ENCODE results near the gene ASPA.
"Not testable (repeated sequence)": the region's sequence is repeated elsewhere in the genome, so short reads cannot be mapped to it uniquely, and the experiment has no call there.

ASPA gene

GRCh38 chr17:3475812-3476610, at the start of gene ASPA:
Gene ASPA (plus strand): TSS chr17:3475997. CDS start chr17:3476160, 163 bp downstream.
- Mint-ChIP-seq H3K4me1 (peaks cover 6% of the 10 kb centered on the region), H3K27me3 (peaks cover 6% of the 10 kb centered on the region), H3K4me3 (peak within 1 kb of the TSS; percentile 42), H3K9me3 (no peaks in the 10 kb centered on the region), H3K36me3 (no peaks in the 10 kb centered on the region), H3K27ac (no peak within 1 kb of the TSS)

- peaks cover 27% of the 10 kb centered on the region for H3K27me3 Mint-ChIP-seq
- H3K4me1 Mint-ChIP-seq, H3K36me3 Mint-ChIP-seq, H3K4me3 Mint-ChIP-seq, H3K27ac Mint-ChIP-seq: not testable (repeated sequence)
- H3K9me3 Mint-ChIP-seq, result peaks cover 14% of the 10 kb centered on the region
Observed at GRCh38 chr17:3433215-3433614, 42.6 kb upstream of the ASPA start.

- H3K27me3 Mint-ChIP-seq, result peaks cover 24% of the 10 kb centered on the region
- H3K27ac Mint-ChIP-seq, result no peak within 1 kb of the TSS
- H3K9me3 Mint-ChIP-seq, result peaks cover 14% of the 10 kb centered on the region
- H3K4me1 Mint-ChIP-seq, result no peaks in the 10 kb centered on the region
- no peak within 1 kb of the TSS for H3K4me3 Mint-ChIP-seq
- H3K36me3 Mint-ChIP-seq, result no peaks in the 10 kb centered on the region
Observed at GRCh38 chr17:3433741-3434140, 42.1 kb upstream of the ASPA start, which contains the start of gene OR1E2. Gene OR1E2 (minus strand): TSS chr17:3433841. CDS start chr17:3433841, 0 bp downstream.

GRCh38 chr17:3438368-3438767, 37.4 kb upstream of the ASPA start:
- peaks cover 17% of the 10 kb centered on the region for H3K27me3 Mint-ChIP-seq
- H3K4me3 Mint-ChIP-seq, result no peak overlapping the region
- H3K36me3 Mint-ChIP-seq, result no peaks in the 10 kb centered on the region
- no peaks in the 10 kb centered on the region for H3K4me1 Mint-ChIP-seq
- H3K27ac Mint-ChIP-seq, result no peak overlapping the region
- no peaks in the 10 kb centered on the region for H3K9me3 Mint-ChIP-seq

- peaks cover 15% of the 10 kb centered on the region for H3K27me3 Mint-ChIP-seq
- no peaks in the 10 kb centered on the region for H3K9me3 Mint-ChIP-seq
- H3K4me3 Mint-ChIP-seq, result no peak overlapping the region
- H3K4me1 Mint-ChIP-seq, result no peaks in the 10 kb centered on the region
- H3K27ac Mint-ChIP-seq, result no peak overlapping the region
- no peaks in the 10 kb centered on the region for H3K36me3 Mint-ChIP-seq
Observed at GRCh38 chr17:3440451-3440850, 35.3 kb upstream of the ASPA start.

GRCh38 chr17:3447625-3448024, 28.2 kb upstream of the ASPA start:
- H3K27me3 Mint-ChIP-seq, result peaks cover 4% of the 10 kb centered on the region
- no peak overlapping the region for H3K27ac Mint-ChIP-seq
- no peak overlapping the region for H3K4me3 Mint-ChIP-seq
- no peaks in the 10 kb centered on the region for H3K9me3 Mint-ChIP-seq
- H3K36me3 Mint-ChIP-seq, result no peaks in the 10 kb centered on the region
- no peaks in the 10 kb centered on the region for H3K4me1 Mint-ChIP-seq

GRCh38 chr17:3448059-3448665, 27.6 kb upstream of the ASPA start:
- Mint-ChIP-seq H3K9me3 (no peaks in the 10 kb centered on the region), H3K27me3 (peaks cover 3% of the 10 kb centered on the region), H3K27ac (no peak overlapping the region), H3K36me3 (no peaks in the 10 kb centered on the region), H3K4me1 (no peaks in the 10 kb centered on the region), H3K4me3 (no peak overlapping the region)

- not testable (repeated sequence) for H3K4me1 Mint-ChIP-seq, H3K27ac Mint-ChIP-seq, H3K27me3 Mint-ChIP-seq, H3K9me3 Mint-ChIP-seq, H3K36me3 Mint-ChIP-seq, H3K4me3 Mint-ChIP-seq
Observed at GRCh38 chr17:3466355-3466754, 9.4 kb upstream of the ASPA start.

GRCh38 chr17:3469529-3469928, 6.3 kb upstream of the ASPA start:
- Mint-ChIP-seq H3K4me1 (no peaks in the 10 kb centered on the region), H3K4me3 (no peak overlapping the region), H3K27ac (no peak overlapping the region), H3K9me3 (no peaks in the 10 kb centered on the region), H3K27me3 (peaks cover 4% of the 10 kb centered on the region), H3K36me3 (no peaks in the 10 kb centered on the region)

- no peaks in the 10 kb centered on the region for H3K9me3 Mint-ChIP-seq
- H3K36me3 Mint-ChIP-seq, result no peaks in the 10 kb centered on the region
- no peak within 1 kb of the TSS for H3K27ac Mint-ChIP-seq
- peaks cover 4% of the 10 kb centered on the region for H3K27me3 Mint-ChIP-seq
- peaks cover 6% of the 10 kb centered on the region for H3K4me1 Mint-ChIP-seq
- H3K4me3 Mint-ChIP-seq, result no peak within 1 kb of the TSS
Observed at GRCh38 chr17:3471599-3471998, 4.2 kb upstream of the ASPA start, which contains the start of gene SPATA22. Gene SPATA22 (minus strand): TSS chr17:3471819. CDS start chr17:3469325, 2,494 bp downstream.

- H3K27ac Mint-ChIP-seq, result no peak overlapping the region
- peaks cover 6% of the 10 kb centered on the region for H3K4me1 Mint-ChIP-seq
- no peaks in the 10 kb centered on the region for H3K9me3 Mint-ChIP-seq
- peaks cover 5% of the 10 kb centered on the region for H3K27me3 Mint-ChIP-seq
- no peaks in the 10 kb centered on the region for H3K36me3 Mint-ChIP-seq
- no peak overlapping the region for H3K4me3 Mint-ChIP-seq
Observed at GRCh38 chr17:3472137-3472536, 3.7 kb upstream of the ASPA start.

GRCh38 chr17:3474212-3474611, 1.6 kb upstream of the ASPA start:
- no peak overlapping the region for H3K27ac Mint-ChIP-seq
- no peaks in the 10 kb centered on the region for H3K9me3 Mint-ChIP-seq
- no peaks in the 10 kb centered on the region for H3K36me3 Mint-ChIP-seq
- H3K4me3 Mint-ChIP-seq, result no peak overlapping the region
- peaks cover 6% of the 10 kb centered on the region for H3K27me3 Mint-ChIP-seq
- H3K4me1 Mint-ChIP-seq, result peaks cover 6% of the 10 kb centered on the region

GRCh38 chr17:3475251-3475685, 529 bp upstream of the ASPA start:
- Mint-ChIP-seq H3K9me3 (no peaks in the 10 kb centered on the region), H3K36me3 (no peaks in the 10 kb centered on the region), H3K4me3 (no peak overlapping the region), H3K27me3 (peaks cover 6% of the 10 kb centered on the region), H3K4me1 (peaks cover 6% of the 10 kb centered on the region), H3K27ac (no peak overlapping the region)

- Mint-ChIP-seq H3K4me1 (peaks cover 6% of the 10 kb centered on the region), H3K4me3 (no peak overlapping the region), H3K9me3 (no peaks in the 10 kb centered on the region), H3K27me3 (peaks cover 8% of the 10 kb centered on the region), H3K36me3 (no peaks in the 10 kb centered on the region), H3K27ac (no peak overlapping the region)
Observed at GRCh38 chr17:3479988-3480387, 4.2 kb downstream of the ASPA start.

GRCh38 chr17:3482852-3483251, 7.1 kb downstream of the ASPA start:
- Mint-ChIP-seq H3K27ac (no peak overlapping the region), H3K36me3 (no peaks in the 10 kb centered on the region), H3K4me1 (no peaks in the 10 kb centered on the region), H3K9me3 (no peaks in the 10 kb centered on the region), H3K27me3 (peaks cover 15% of the 10 kb centered on the region), H3K4me3 (no peak overlapping the region)

GRCh38 chr17:3485481-3486068, 9.8 kb downstream of the ASPA start:
- Mint-ChIP-seq H3K4me3 (no peak overlapping the region), H3K27me3 (peaks cover 17% of the 10 kb centered on the region), H3K27ac (no peak overlapping the region), H3K4me1 (no peaks in the 10 kb centered on the region), H3K9me3 (no peaks in the 10 kb centered on the region), H3K36me3 (no peaks in the 10 kb centered on the region)
